ENCODE data around the gene HDAC7.

GRCh38 chr12:47741340-47741703, 78.4 kb downstream of the HDAC7 start:
- no peak for TF ChIP-seq GATA2 (IDR thresholded peaks at IDR 0.05; ENCODE audit: low read depth, low read length)
- TF ChIP-seq GATA3 (IDR thresholded peaks at IDR 0.05; ENCODE audit: low read depth, low read length) = no peak
